ENCODE results near the gene RAD51B. TPM values are rescaled to one million over a fixed set of nuclear protein-coding genes. Genes with fewer than 3 reads are reported as not detected.

RAD51B gene
- total and polyA plus RNA-seq, 9 of the 15 experiments (the other 6 are each of a cell fraction or from before 2014, with no cell fraction given) = 8.5 to 17.3 (median 11.3) TPM

DNA sequence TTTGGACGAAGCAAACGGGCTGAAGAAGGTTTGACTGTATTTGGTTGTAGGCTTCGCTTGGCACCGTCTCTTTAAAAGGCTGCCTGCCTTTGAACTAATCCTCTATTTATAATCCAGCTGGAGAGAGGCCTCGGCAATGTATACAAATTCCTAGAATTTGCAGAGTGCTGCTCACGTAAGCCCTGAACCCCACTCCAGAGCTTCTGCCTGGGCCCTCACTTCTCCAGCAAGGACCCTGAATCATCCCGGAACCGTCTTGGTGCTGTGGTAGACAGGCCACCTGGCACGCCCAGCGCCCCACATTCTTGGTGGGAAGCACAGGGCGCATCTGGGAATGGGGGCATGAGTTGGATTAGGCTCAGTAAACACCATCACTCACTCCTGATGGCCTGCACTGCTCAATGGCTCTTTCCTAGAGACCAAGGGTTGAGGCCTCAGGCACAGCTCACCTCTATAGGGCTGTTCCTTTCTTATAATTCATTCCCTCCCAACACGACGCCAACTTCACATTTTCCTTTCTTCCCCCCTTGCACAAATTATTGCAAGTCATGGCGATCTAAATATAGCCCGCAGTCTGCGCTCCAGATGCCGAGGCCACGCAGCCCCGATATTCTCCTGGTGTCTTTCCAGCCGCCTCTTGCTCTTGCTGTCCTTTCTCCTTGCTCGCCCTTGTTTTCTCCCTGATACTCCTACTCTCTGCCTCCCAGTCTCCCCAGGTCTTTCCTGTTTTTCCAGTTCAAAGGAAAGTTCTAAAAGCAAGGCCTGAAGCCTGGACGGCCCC lies 832.3 kb downstream of the RAD51B start:
- H3K4me3 ChIP-seq = no peak overlapping the region
- H3K9me3 ChIP-seq (replicated peaks; ENCODE audit: control insufficient read depth, insufficient read depth, low read depth, low read length) = no peaks in the 10 kb centered on the region
- H3K9ac ChIP-seq (ENCODE audit: insufficient read depth in 1 of 2, low read depth in 2 of 2, low read length in 2 of 2) = no peak overlapping the region
- ATAC-seq (peak; percentile 61), FAIRE-seq (peak; percentile 29), DNase-seq (ENCODE audit: extremely low read depth in 1 of 4, low spot score in 3 of 4) (peak in 2 of 4 experiments; percentile 39 to 53)
- 35% methylated on average over 20 of the region's 22 CpGs for WGBS (ENCODE audit: insufficient coverage, low coverage, missing lambda C conversion rate)
- POLR2A ChIA-PET = interaction anchor here (0.6 kb wide), 1 partner anchor 72 kb away, joined by 3 read pairs; no protein-coding TSS in a partner anchor
- intact Hi-C loops (cut with micrococcal nuclease) (no loop called here), in situ Hi-C loops (cut with MboI) (no loop called here)
- no peaks in the 10 kb centered on the region for H3K27me3 ChIP-seq (ENCODE audit: control insufficient read depth in 2 of 2, insufficient read depth in 2 of 2, low read length in 2 of 2)
- H3K27ac ChIP-seq (ENCODE audit: extremely low read depth, low read depth, low read length) = no peak overlapping the region; the same call in 2 of the 3 replicates
- H3K79me2 ChIP-seq (ENCODE audit: control insufficient read depth, insufficient read depth, low read length) = no peaks in the 10 kb centered on the region
- H3K4me2 ChIP-seq (ENCODE audit: insufficient read depth, low read length) = peak overlapping the region; percentile 37; the same call in 1 of the 2 replicates
- H2AFZ ChIP-seq (ENCODE audit: low read depth, low read length) = peak overlapping the region; percentile 85
- H3K36me3 ChIP-seq (ENCODE audit: control insufficient read depth, insufficient read depth, low read length) = no peaks in the 10 kb centered on the region
- BruUV-seq (replicated peaks) = no TSS peak
- no peaks in the 10 kb centered on the region for H3K9me1 ChIP-seq (ENCODE audit: control insufficient read depth, insufficient read depth, low read length)
- H3K4me1 ChIP-seq (replicated peaks in 1 of 2; ENCODE audit: control insufficient read depth in 2 of 2, insufficient read depth in 2 of 2, low read length in 2 of 2) = peaks cover 11 to 26% of the 10 kb centered on the region in 2 experiments
- CTCF ChIA-PET (ENCODE audit: low intra/inter-chr PET ratio) = no interaction called here
- H4K20me1 ChIP-seq (replicated peaks; ENCODE audit: control insufficient read depth, insufficient read depth, low read length) = no peaks in the 10 kb centered on the region
- TF ChIP-seq L3MBTL2 (IDR thresholded peaks at IDR 0.05) (0 out of 2 replicates have a peak, but pooled peaks have one; percentile 24), LEF1 (IDR thresholded peaks at IDR 0.05) (no peak), CBFA2T3 (IDR thresholded peaks at IDR 0.05) (0 out of 2 replicates have a peak, but pooled peaks have one; percentile 6), NFE2L1 (tag; IDR thresholded peaks at IDR 0.05; ENCODE audit: borderline replicate concordance, low read depth) (peak; percentile 71; the same call in 1 of the 2 replicates), MAFF (IDR thresholded peaks at IDR 0.05; ENCODE audit: low read length) (peak; percentile 57; the same call in 1 of the 2 replicates), EP300 (IDR thresholded peaks at IDR 0.05; ENCODE audit: low read length) (0 out of 2 replicates have a peak, but pooled peaks have one; percentile 8), RBBP5 (IDR thresholded peaks at IDR 0.05; ENCODE audit: borderline replicate concordance, insufficient read depth, low read length, poor library complexity, severe bottlenecking) (peak; percentile 44), MEF2A (IDR thresholded peaks at IDR 0.05; ENCODE audit: control insufficient read depth, low read depth, low read length) (peak; percentile 90), NFE2 (IDR thresholded peaks at IDR 0.05; ENCODE audit: low read depth) (peak; percentile 81), C11orf30 (IDR thresholded peaks at IDR 0.05; ENCODE audit: low read depth) (peak; percentile 89), FOS (IDR thresholded peaks at IDR 0.05; ENCODE audit: extremely low read depth, insufficient read length) (no peak), DPF2 (IDR thresholded peaks at IDR 0.05) (peak; percentile 40; the same call in 1 of the 2 replicates), ZNF316 (IDR thresholded peaks at IDR 0.05) (peak; percentile 89), TAF1 (IDR thresholded peaks at IDR 0.05; ENCODE audit: control insufficient read depth, extremely low read depth, insufficient read depth, low read length, severe bottlenecking) (no peak), PHB (CRISPR knock-in tag; IDR thresholded peaks at IDR 0.05) (no peak), MEF2D (tag; conservative IDR thresholded peaks at IDR 0.05; ENCODE audit: low read depth) (peak; percentile 93), MAFG (tag; conservative IDR thresholded peaks at IDR 0.05) (peak; percentile 96), MAFK (IDR thresholded peaks at IDR 0.05; ENCODE audit: low read length) (peak; percentile 44; the same call in 1 of the 2 replicates)
- TF ChIP-seq, protein P1, sequence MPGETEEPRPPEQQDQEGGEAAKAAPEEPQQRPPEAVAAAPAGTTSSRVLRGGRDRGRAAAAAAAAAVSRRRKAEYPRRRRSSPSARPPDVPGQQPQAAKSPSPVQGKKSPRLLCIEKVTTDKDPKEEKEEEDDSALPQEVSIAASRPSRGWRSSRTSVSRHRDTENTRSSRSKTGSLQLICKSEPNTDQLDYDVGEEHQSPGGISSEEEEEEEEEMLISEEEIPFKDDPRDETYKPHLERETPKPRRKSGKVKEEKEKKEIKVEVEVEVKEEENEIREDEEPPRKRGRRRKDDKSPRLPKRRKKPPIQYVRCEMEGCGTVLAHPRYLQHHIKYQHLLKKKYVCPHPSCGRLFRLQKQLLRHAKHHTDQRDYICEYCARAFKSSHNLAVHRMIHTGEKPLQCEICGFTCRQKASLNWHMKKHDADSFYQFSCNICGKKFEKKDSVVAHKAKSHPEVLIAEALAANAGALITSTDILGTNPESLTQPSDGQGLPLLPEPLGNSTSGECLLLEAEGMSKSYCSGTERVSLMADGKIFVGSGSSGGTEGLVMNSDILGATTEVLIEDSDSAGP (CRISPR knock-in tag; IDR thresholded peaks at IDR 0.05) = peak; percentile 74; the same call in 1 of the 2 replicates

Measured in K562 (cell line).